ENCODE measurements around the gene CXXC4.

DNA sequence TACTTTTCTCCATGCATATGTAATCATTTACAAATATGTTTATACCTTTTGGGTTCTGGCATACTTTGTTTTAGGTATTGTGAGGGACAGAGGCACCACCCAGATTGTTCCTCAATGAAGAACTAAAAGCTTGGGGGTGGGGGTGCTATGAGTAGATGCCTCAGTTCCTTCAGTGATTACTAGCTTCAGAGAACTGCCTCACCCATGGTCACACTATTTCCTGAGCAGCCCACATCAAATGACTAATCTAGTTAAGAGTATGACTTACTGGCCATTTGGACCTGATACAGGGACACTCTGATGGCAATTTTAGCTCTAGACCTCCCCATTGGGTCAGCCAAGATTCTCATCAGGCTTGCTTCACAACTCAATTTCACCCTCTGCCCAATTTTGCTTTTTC is 22.2 kb upstream of the CXXC4 start:
- TF ChIP-seq POLR2A (IDR thresholded peaks at IDR 0.05), result no peak
- TF ChIP-seq, protein P1, sequence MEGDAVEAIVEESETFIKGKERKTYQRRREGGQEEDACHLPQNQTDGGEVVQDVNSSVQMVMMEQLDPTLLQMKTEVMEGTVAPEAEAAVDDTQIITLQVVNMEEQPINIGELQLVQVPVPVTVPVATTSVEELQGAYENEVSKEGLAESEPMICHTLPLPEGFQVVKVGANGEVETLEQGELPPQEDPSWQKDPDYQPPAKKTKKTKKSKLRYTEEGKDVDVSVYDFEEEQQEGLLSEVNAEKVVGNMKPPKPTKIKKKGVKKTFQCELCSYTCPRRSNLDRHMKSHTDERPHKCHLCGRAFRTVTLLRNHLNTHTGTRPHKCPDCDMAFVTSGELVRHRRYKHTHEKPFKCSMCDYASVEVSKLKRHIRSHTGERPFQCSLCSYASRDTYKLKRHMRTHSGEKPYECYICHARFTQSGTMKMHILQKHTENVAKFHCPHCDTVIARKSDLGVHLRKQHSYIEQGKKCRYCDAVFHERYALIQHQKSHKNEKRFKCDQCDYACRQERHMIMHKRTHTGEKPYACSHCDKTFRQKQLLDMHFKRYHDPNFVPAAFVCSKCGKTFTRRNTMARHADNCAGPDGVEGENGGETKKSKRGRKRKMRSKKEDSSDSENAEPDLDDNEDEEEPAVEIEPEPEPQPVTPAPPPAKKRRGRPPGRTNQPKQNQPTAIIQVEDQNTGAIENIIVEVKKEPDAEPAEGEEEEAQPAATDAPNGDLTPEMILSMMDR (IDR thresholded peaks at IDR 0.05), result no peak

Measured in right lobe of liver (tissue), 4 donors.